NCI-H526 treated with DMSO at 0.1 percent for 48 hours (cell line): ENCODE data around the gene RPS6KA4.
"Not testable (repeated sequence)": the region's sequence is repeated elsewhere in the genome, so short reads cannot be mapped to it uniquely, and the experiment has no call there.

Source experiments
- DNase-seq: peaks from one replicate; lab custom pipeline; 2025; lab: John Stamatoyannopoulos, UW

RPS6KA4 gene

DNA sequence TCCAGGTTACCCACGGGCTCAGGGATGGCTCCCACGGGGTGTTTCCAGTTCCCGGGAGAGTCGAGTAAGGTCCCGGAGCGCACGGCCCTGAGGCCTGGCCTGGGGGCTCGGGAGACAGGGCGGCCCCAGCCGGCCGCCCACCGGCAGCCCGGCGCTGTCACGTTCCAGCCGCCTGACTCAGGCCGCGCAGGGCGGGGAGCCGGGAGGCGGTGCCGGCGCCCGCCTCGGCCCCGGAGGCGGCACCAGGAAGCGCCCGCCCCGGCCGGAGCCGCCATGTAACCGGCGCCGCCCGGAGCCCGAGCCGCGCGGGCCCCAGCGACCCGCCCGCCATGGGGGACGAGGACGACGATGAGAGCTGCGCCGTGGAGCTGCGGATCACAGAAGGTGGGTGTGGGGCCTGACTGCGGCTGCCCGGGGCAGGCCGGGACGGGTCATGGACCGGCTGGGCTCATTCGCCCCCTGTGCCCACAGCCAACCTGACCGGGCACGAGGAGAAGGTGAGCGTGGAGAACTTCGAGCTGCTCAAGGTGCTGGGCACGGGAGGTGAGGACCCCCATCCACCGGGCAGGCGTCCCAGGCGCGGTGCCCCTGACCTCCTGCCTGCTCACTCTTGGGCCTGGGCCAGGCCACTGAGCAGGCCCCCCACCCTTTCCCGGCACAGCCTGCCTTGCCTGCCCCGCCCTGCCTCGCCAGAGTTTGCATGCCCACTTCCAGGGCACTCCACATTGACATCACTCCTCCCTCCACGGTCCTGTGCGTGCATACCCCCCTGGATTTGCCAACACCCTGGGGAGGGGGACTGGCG, at the start of gene RPS6KA4:
Gene RPS6KA4 (plus strand): TSS at position 256 of the 805 bp plus-strand sequence. CDS start 74 bp downstream, at position 330.
- peak; percentile 88 for DNase-seq

DNA sequence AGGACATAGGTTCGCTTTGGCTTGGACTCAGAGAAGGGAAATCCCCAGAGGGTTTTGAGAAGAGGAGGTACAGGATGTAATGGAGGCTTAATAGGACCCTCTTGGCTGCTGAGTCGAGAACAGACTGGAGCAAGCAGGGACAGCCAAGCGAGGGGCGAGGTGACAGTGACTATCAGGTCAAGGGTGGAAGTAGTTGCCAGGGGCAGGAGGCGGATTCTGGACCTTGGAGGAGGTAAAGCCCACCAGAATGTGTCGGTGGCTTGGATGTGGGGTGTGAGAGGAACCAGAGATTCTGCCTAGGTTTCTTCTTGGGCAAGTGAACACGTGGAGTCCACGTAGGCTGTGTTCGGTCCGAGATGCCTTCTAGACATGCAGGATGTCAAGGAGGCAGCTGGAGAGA, 46.0 kb upstream of the RPS6KA4 start:
- no peak for DNase-seq

DNA sequence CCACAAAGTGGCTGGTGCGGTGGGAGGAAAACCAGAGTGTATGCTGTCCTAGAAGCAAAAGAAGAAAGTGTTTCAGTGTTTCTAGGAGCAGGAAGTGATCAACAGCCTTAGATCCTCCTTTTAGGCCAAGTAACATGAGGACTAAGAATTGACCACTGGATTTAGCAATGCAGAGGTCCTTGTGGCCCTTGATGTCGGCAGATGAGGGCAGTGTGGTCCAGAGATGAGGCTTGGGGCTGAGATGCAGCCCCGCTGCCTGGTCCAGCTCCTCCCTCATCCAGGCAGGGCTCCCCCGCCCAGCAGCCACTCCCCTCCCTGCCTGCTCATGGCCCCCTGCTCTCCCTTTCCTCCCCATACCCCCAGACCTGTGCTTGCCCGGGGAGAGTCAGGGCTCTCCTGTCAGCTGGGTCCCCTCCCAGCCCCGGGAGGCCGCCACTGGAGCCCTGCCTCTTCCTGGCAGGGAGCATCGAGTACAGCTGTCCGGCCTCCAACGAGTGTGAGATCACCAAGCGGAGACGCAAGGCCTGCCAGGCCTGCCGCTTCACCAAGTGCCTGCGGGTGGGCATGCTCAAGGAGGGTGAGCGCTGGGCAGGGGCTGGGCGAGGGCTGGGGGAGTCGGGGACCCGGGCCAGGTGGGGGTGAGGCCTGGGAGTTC, 45.3 kb upstream of the RPS6KA4 start:
- no peak for DNase-seq

DNA sequence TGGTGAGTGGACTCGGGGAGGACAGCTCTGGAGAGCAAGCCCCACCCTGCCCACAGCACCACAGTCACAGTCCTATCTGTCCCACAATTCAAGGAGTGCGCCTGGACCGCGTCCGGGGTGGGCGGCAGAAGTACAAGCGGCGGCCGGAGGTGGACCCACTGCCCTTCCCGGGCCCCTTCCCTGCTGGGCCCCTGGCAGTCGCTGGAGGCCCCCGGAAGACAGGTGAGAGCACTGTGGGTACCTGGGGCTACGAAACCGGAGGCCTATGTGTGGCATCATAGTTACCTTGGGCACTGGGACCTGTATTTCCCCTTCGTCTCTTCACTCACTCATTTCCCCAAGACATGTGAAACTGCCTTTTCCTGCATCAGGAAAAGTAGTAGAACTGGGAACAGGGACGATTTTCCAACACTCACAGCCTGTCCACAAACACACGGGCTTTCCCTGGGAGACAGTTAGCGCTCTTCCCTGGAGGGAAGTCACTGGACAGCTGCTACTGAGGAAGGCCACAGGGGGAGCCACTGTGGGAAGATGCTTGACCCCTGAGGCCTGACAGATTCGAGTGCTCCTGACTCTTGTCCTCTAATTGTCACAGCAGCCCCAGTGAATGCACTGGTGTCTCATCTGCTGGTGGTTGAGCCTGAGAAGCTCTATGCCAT, 44.7 kb upstream of the RPS6KA4 start:
- no peak for DNase-seq

DNA sequence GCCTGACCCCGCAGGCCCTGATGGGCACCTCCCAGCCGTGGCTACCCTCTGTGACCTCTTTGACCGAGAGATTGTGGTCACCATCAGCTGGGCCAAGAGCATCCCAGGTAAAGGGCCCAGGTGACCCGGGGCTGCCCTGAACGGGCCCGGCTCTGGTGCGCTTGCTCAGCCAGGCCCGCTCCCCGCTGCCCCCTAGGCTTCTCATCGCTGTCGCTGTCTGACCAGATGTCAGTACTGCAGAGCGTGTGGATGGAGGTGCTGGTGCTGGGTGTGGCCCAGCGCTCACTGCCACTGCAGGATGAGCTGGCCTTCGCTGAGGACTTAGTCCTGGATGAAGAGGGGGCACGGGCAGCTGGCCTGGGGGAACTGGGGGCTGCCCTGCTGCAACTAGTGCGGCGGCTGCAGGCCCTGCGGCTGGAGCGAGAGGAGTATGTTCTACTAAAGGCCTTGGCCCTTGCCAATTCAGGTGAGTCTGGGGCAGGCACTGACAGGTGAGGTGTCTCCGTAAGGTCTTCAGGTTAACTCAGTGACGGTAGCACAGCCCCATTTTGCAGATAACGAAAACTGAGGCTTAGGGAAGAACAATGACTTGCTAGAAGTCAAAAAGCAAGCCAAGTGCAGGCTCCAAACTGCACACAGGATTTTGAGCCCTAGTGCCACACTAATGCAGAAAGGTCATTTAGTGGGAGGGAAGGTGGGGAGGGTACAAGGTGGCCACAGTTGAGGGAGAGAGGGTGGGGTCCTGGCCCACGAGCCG, 44.0 kb upstream of the RPS6KA4 start:
- no peak for DNase-seq

DNA sequence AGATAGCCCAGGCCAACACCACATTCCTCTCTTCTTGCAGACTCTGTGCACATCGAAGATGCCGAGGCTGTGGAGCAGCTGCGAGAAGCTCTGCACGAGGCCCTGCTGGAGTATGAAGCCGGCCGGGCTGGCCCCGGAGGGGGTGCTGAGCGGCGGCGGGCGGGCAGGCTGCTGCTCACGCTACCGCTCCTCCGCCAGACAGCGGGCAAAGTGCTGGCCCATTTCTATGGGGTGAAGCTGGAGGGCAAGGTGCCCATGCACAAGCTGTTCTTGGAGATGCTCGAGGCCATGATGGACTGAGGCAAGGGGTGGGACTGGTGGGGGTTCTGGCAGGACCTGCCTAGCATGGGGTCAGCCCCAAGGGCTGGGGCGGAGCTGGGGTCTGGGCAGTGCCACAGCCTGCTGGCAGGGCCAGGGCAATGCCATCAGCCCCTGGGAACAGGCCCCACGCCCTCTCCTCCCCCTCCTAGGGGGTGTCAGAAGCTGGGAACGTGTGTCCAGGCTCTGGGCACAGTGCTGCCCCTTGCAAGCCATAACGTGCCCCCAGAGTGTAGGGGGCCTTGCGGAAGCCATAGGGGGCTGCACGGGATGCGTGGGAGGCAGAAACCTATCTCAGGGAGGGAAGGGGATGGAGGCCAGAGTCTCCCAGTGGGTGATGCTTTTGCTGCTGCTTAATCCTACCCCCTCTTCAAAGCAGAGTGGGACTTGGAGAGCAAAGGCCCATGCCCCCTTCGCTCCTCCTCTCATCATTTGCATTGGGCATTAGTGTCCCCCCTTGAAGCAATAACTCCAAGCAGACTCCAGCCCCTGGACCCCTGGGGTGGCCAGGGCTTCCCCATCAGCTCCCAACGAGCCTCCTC, 43.1 kb upstream of the RPS6KA4 start:
- not testable (repeated sequence) for DNase-seq

DNA sequence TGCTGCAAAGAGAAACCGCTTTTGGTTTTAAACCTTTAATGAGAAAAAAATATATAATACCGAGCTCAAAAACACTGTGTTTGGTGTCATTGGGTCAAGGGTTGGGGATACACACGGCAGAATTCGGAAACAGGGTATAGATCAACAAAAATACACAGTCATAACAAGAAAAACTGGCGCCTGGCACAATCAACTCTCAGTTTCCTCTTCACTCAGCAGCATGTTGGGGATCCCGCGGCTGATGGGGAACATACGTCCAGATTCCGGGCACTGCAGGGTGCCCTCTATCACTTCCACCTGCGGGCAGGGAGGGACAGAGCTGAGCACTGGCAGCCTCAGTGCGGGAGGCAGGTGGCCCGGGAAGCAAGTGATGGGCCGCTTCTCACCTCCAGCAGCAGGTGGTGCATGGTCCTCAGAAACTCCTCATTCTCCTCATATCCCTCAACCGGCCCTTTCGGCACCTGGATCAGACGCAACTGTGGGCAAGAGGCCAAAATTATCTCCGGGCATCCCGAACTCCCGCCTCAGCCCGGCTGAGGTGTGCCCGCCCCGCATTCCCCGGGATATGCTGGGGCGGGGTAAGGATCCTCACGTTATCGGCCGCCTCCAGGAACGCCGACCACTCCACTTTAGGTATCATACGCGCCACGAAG, 42.2 kb upstream of the RPS6KA4 start:
- peak; percentile 37 for DNase-seq

DNA sequence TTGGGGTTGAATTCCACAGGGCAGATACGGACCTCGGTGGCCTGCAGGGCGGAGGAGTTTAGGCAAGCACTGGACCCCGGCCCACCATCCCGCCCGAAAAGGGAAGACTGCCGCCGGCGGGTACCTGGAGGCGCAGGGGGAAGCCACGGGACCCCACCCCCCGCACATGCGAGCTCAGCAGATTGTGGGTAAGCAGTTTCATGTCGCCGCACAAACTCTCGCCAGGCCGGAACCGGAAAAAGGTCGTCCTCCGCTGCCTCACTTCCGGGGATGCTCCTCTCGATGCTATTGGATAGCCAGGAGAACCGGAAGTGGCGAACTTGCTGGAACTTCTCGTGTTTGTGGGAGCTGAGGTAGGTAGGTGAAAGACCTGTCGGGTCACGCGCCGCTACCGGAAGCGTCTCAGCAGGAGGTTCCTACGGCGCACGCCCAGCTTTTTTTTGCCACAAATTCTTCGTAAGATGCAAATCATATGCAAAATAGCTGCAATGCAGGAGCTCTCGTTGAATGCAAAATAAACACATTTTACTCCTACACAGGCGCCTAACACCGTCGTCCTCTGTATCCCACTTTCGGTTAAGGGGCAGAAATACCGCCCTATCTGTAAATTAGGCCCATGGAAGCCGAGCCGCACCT, 41.5 kb upstream of the RPS6KA4 start, which contains the start of gene TRMT112:
Gene TRMT112 (minus strand): TSS at position 235 of the 636 bp plus-strand sequence. CDS start 33 bp downstream, at position 202.
- DNase-seq, result peak; percentile 99

DNA sequence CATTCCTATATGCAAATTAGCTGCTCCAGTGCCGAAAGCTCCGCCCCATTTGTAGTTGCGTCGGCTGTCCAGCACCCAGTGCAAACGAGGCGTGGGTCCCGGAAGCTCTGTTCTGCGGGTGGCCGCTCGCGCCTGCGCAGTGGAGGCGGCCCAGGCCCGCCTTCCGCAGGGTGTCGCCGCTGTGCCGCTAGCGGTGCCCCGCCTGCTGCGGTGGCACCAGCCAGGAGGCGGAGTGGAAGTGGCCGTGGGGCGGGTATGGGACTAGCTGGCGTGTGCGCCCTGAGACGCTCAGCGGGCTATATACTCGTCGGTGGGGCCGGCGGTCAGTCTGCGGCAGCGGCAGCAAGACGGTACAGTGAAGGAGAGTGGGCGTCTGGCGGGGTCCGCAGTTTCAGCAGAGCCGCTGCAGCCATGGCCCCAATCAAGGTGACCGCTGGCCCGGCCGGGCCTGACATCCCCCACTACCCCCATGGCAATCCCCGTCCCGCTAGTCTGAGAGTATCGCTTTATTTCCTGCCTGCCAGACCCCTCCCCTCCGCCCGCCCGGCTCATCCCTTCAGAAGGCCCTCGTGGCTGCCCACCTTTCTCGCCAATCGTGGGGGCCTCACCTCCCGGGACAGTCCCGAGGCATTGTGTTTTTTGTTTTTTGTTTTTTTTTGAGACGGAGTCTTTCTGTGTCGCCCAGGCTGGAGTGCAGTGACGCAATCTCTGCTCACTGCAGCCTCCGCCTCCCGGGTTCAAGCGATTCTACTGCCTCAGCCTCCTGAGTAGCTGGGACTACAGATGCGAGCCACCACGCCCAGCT, 40.8 kb upstream of the RPS6KA4 start, which contains the start of gene PRDX5:
Gene PRDX5 (plus strand): TSS at position 161 of the 805 bp plus-strand sequence. CDS start 95 bp downstream, at position 256.
- peak; percentile 99 for DNase-seq

DNA sequence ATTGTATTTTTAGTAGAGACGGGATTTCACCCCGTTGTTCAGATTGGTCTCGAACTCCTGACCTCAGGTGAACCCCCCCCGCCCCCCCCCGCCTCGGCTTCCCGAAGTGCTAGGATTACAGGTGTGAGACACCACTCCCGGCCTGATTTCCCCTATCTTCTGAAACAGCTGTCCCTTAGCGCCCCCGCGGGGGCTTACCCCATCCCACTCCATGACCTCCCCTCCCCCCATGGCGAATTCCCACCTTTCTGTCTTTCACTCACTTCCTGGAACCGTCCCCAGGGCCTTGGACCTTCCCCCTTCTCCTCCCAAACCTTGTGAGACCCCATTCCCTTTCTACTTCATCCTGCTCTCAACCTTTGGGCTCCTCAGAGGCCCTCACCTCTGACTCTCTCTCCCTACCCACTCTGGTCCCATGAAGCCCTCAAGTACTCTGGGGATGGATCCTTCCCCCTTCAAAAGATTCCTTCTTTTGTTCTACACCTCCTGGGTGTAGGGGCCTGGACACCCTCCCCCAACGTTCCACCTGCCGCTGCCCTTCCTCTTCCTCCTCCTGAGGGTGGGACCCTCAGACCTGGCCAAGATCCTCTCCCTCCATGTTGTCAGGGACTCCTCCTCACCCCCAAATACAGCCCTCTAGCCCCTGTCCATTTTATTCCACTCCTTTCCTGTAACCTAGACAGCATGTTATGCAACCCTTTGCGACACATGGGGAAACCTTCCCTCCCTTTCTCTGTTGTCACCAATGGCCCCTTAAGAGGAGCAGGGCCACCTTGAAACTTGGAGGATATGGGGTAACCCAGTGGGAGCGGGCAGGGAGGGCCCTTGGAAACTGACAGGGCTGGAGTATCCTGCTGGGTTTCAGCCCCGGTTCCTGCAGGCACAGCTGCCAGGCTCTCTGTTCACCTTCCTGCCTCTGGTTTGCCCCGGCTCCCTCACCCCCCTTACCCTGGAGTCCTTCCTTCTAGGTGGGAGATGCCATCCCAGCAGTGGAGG, 39.9 kb upstream of the RPS6KA4 start:
- no peak for DNase-seq

DNA sequence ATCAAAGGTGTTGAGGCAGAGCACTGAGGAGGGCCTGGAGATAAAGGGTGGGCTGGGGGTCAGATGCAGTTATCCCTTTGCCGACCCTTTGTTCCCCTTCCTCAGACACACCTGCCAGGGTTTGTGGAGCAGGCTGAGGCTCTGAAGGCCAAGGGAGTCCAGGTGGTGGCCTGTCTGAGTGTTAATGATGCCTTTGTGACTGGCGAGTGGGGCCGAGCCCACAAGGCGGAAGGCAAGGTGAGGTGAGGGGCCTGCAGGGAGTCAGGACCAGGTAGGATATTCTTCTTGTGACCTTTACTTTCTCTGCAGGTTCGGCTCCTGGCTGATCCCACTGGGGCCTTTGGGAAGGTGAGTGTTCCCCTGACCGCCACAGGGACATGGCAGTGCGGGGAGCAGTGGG, 38.4 kb upstream of the RPS6KA4 start:
- DNase-seq, result no peak

DNA sequence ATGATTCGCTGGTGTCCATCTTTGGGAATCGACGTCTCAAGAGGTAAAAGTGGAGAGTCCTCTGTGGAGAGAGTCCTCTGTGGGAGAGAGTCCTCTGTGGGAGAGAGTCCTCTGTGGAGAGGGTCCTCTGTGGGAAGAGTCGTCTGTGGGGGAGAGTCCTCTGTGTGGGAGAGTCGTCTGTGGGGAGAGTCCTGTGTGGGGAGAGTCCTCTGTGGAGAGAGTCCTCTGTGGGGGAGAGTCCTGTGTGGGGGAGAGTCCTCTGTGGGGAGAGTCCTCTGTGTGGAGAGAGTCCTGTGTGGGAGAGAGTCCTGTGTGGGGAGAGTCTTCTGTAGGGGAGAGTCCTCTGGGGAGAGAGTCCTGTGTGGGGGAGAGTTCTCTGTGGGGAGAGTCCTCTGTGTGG, 37.9 kb upstream of the RPS6KA4 start:
- DNase-seq, result no peak

DNA sequence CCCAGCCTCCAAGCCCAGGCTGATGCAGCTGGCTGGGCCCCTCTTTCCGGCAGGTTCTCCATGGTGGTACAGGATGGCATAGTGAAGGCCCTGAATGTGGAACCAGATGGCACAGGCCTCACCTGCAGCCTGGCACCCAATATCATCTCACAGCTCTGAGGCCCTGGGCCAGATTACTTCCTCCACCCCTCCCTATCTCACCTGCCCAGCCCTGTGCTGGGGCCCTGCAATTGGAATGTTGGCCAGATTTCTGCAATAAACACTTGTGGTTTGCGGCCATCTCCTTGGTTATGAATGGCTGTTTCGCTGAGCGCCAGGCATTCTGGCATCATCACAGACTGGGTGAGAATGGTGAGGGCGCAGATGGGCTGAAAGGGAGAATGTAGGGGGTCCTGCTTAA, 37.4 kb upstream of the RPS6KA4 start:
- no peak for DNase-seq

DNA sequence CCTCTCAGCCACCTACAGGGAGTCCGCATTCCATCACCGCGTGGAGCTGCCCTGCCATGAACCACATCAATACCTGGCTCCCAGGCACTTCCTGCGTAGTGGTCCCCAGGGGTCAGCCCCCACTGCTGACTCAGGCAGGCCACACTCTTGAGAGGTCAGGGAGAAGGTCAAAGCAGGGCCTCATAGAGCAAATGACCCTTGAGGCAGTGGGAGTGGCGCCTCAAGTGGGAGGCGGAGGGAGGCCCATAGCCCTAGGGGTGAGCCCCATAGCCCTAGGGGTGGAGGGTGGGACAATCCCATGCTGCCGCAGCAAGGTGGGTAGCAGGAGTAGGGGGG, 36.1 kb upstream of the RPS6KA4 start:
- no peak for DNase-seq

DNA sequence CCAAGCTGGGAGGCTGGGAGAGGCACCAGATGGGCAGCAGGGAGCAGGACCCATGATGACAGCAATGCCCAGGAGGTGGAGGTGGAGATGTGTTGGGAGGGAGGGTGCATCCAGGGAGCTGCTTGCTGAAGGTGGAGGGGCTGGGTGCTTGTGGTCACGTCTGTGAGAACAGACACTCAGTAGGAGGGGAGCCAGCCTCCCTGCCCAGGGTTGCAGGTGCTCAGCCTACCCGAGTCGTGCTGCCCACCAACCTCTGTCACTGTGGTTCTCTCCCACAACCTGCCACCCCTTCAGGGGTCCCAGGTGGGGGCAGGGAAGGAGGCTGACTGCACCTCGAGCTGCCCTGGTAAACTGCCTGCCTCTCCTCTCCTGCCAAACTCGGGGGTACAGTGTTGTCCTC, 35.6 kb upstream of the RPS6KA4 start:
- DNase-seq, result no peak

DNA sequence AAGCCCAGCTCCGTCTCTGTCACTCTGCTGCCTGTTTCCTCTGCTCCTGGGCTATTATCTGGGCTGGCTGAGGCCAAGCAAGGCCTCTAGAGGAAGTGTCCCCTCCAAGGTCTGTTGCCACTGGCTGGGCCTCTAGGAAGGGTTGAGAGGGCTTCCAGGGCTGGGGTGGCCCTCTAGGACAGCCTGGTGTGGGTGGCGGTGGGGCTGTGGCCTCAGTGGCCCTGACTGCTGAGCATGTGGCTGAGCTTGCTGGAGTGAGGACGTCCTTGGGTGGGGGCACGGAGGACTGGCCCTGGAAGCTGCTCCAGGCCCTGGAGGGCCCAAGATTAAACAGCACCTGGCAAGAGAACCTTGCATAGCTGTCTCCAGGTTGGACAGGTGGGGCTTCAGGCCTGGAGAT, 35.0 kb upstream of the RPS6KA4 start:
- not testable (repeated sequence) for DNase-seq

DNA sequence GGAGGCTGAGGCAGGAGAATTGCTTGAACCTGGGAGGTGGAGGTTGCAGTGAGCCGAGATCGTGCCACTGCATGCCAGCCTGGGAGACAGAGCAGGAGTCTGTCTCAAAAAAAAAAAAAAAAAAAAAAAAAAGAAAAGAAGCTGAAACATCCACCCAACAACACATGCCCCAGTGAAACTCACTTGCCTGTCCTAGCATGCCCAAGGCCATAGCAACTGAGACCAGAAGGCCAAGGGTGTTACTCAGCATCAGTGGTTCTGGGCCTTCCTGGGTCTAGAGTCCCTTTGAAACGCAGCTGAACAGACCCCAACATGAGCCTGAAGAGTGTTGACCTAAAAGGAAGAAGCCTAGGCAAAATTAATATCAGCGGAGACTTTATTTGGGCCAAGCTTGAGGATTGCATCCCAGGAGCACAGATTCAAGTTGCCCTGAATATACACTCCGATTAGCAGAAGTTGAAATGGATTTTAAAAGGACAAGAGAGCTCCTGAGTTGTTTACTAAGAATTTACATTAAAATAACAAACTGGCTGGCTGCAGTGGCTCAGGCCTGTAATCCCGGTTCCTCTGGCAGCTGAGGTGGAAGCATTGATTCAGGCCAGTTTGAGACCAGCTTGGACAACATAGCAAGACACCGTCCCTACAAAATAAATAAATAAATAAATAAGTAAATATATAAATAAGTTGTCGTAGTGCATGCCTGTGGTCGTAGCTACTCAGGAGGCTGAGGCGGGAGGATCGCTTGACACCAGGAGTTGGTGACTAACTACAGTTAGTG, 34.1 kb upstream of the RPS6KA4 start:
- DNase-seq, result no peak
